Measurements from ENCODE around the gene ZC3H18.
A peak's percentile ranks its signal among the peaks of the same experiment; 100 is the strongest.

ZC3H18 gene

GRCh38 chr16:88525663-88525990 is 44.6 kb upstream of the ZC3H18 start:
- no peak overlapping the region for H3K27ac ChIP-seq
- no peak for TF ChIP-seq ZFX (IDR thresholded peaks at IDR 0.05; ENCODE audit: borderline replicate concordance)
- no peak for TF ChIP-seq CTCF (IDR thresholded peaks at IDR 0.05)

- H3K27ac ChIP-seq, result no peak overlapping the region
- TF ChIP-seq ZFX (IDR thresholded peaks at IDR 0.05; ENCODE audit: borderline replicate concordance) (no peak), CTCF (IDR thresholded peaks at IDR 0.05) (no peak)
Measured at GRCh38 chr16:88526008-88526905, 43.9 kb upstream of the ZC3H18 start.

GRCh38 chr16:88526906-88527185 is 43.4 kb upstream of the ZC3H18 start:
- H3K27ac ChIP-seq, result no peak overlapping the region
- no peak for TF ChIP-seq ZFX (IDR thresholded peaks at IDR 0.05; ENCODE audit: borderline replicate concordance)
- TF ChIP-seq CTCF (IDR thresholded peaks at IDR 0.05), result no peak

GRCh38 chr16:88527186-88527936 is 42.8 kb upstream of the ZC3H18 start:
- peak; percentile 85 for TF ChIP-seq CTCF (IDR thresholded peaks at IDR 0.05)
- no peak for TF ChIP-seq ZFX (IDR thresholded peaks at IDR 0.05; ENCODE audit: borderline replicate concordance)
- no peak overlapping the region for H3K27ac ChIP-seq

GRCh38 chr16:88527937-88528743 is 42.1 kb upstream of the ZC3H18 start:
- no peak for TF ChIP-seq CTCF (IDR thresholded peaks at IDR 0.05)
- no peak for TF ChIP-seq ZFX (IDR thresholded peaks at IDR 0.05; ENCODE audit: borderline replicate concordance)
- H3K27ac ChIP-seq, result no peak overlapping the region

- no peak overlapping the region for H3K27ac ChIP-seq
Measured at GRCh38 chr16:88528902-88529318, 41.3 kb upstream of the ZC3H18 start.

More at GRCh38 chr16:88528902-88529318, 41.3 kb upstream of the ZC3H18 start:
- no peak for TF ChIP-seq ZFX (IDR thresholded peaks at IDR 0.05; ENCODE audit: borderline replicate concordance)
- TF ChIP-seq CTCF (IDR thresholded peaks at IDR 0.05), result no peak
